Spleen (tissue), 7 donors: ENCODE results near the gene MGST2.

ENCODE experiments used
- POLR2AphosphoS5 ChIP-seq, 3 donors: sonication (generic); formaldehyde crosslinking; IDR thresholded peaks; one replicate each; pipeline ENCODE4 v1.5.1; 2017; ENCODE audit warnings: antibody characterized with exemption in 3 of 3
- TF ChIP-seq, protein P1 (sequence below), 11 experiments: fragments of 200-600 bp in 7 of 11; fragments of 450-650 bp in 4 of 11; sonication (generic) in 4 of 11; IDR thresholded peaks in 8 of 11; conservative IDR thresholded peaks in 3 of 11; 1 replicate in 7 of 11; 2 replicates in 4 of 11; pipeline versions ENCODE4 v1.4.0 to v1.8.0; 2016 to 2021; ENCODE audit warnings: antibody characterized with exemption in 11 of 11, inconsistent platforms in 4 of 11, mild to moderate bottlenecking in 1 of 11
- donor health status: DM: no; HTN: no; CAD: no; lungs with moderate emphysema.
- donor health status: DM: no; HTN: no; CAD: no.
- donor health status: DM: no; HTN: no; CAD: no.

GRCh38 chr4:139712882-139713281 is 47.3 kb downstream of the MGST2 start:
- TF ChIP-seq, protein P1, sequence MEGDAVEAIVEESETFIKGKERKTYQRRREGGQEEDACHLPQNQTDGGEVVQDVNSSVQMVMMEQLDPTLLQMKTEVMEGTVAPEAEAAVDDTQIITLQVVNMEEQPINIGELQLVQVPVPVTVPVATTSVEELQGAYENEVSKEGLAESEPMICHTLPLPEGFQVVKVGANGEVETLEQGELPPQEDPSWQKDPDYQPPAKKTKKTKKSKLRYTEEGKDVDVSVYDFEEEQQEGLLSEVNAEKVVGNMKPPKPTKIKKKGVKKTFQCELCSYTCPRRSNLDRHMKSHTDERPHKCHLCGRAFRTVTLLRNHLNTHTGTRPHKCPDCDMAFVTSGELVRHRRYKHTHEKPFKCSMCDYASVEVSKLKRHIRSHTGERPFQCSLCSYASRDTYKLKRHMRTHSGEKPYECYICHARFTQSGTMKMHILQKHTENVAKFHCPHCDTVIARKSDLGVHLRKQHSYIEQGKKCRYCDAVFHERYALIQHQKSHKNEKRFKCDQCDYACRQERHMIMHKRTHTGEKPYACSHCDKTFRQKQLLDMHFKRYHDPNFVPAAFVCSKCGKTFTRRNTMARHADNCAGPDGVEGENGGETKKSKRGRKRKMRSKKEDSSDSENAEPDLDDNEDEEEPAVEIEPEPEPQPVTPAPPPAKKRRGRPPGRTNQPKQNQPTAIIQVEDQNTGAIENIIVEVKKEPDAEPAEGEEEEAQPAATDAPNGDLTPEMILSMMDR (IDR thresholded peaks at IDR 0.05 in 8 of 11, conservative IDR thresholded peaks at IDR 0.05 in 3 of 11): no peak
- TF ChIP-seq POLR2AphosphoS5 (IDR thresholded peaks at IDR 0.05): no peak
